GM19324 (cell line): ENCODE measurements around the gene OGFOD3.

Experiments used
- ATAC-seq: cut with Tn5 transposase; IDR thresholded peaks from one replicate; pipeline ENCODE4 v1.9.1; 2021; ENCODE audit warnings: mild to moderate bottlenecking, moderate library complexity; ENCODE audit not compliant: unreplicated experiment, low FRiP score

Gene OGFOD3

DNA sequence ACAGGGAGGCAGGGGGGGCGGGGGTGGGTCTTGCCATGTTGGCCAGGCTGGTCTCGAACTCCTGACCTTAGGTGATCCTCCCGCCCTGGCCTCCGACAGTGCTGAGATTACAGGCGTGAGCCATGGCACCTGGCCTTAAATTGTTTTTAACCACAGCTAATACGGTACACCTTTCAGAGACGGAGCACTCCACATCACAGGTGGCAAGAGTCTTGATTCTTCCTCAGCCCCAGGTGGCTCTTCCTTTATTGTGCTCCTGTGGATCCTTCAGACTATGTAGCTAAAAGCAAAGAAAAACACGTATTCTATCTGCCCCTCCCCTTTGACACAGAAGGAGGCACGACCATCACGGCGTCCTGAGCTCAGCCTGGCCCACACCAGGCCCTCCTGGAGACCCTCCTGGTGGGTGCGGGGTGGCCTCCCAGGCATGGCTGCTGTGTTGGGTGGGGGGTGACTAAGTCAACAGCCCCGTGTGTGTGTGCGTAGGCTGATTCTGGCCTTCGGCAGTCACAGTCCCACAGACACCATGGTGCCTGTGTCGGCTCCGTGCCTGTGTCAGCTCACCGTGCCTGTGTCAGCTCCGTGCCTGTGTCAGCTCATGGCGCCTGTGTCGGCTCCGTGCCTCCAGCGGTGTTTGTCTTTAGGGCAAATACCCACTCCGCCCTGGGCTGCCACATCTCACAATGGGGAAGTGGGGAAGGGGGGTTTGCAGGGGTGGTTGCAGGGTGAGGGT is 74.0 kb downstream of the OGFOD3 start:
- no peak for ATAC-seq

DNA sequence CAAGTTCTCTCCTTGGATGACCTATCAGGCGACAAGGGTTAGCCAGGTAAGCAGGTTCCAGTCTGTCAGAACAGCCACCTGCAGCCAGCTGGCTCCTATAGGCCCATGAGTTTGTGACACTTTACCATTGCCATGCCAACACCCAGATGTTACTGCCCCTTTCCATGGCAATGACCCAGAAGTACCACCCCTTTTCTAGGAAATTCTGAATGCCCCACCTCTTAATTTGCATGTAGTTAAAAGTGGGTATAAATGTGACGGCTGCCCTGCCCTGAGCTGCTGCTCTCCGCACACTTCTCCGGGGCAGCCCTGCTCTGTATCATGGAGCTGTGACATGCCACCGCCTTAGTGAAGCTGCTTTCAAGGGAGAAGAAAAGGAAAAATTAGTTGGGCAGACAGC is 74.8 kb downstream of the OGFOD3 start:
- ATAC-seq, result no peak

DNA sequence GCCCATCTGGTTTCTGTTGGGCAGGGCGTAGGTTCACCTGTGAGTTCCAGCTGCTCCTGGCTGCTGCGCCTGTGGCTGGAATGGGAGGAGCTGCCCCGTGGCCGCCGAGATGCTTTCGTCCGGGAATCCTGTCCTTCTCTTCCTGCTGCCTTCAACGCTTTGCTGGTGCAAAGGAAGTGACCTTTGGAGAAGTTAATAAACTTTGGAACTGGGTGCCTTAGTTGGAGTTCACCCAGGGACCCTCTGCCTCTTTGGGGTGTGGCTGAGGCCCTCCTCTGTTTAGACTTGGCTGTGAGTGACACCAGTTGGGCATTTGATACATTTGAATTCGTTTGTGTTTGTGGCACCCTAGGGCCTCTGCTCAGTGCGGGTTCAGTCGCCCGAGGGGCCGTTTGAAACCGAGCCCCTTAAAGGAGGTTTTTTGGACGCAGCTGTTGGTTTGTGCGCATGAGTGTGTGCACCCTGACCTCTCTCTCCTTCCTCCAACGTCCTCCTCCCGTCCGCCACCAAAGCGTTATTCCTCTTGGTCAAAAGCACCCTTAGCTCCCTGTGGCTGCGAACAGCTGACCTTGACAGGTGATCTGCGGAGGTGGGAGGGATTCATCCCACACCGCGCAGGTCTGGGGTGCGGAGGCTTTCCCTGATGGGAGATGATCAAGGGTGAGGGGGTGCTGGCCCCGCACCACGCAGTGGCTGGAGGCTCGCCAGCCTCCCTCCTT is 75.9 kb downstream of the OGFOD3 start:
- ATAC-seq, result no peak

GRCh38 chr17:82339634-82340580 is 78.5 kb downstream of the OGFOD3 start:
- no peak for ATAC-seq
